HG03354 (cell line): ENCODE results near the gene LIN28B.
"Not testable (repeated sequence)": the region's sequence is repeated elsewhere in the genome, so short reads cannot be mapped to it uniquely, and the experiment has no call there.

Source experiments
- ATAC-seq: cut with Tn5 transposase; IDR thresholded peaks from one replicate; pipeline ENCODE4 v1.9.1; 2021; ENCODE audit warnings: mild to moderate bottlenecking; ENCODE audit not compliant: unreplicated experiment, poor library complexity, severe bottlenecking

LIN28B gene

GRCh38 chr6:104955491-104955890 is 1.4 kb upstream of the LIN28B start:
- ATAC-seq, result no peak

- ATAC-seq, result no peak
These were observed 778 bp upstream of the LIN28B start for GRCh38 chr6:104955927-104956730.

GRCh38 chr6:104957301-104958177 is 632 bp downstream of the LIN28B start:
- ATAC-seq, result no peak

- no peak for ATAC-seq
These were observed 1.5 kb downstream of the LIN28B start for GRCh38 chr6:104958178-104959025.

DNA sequence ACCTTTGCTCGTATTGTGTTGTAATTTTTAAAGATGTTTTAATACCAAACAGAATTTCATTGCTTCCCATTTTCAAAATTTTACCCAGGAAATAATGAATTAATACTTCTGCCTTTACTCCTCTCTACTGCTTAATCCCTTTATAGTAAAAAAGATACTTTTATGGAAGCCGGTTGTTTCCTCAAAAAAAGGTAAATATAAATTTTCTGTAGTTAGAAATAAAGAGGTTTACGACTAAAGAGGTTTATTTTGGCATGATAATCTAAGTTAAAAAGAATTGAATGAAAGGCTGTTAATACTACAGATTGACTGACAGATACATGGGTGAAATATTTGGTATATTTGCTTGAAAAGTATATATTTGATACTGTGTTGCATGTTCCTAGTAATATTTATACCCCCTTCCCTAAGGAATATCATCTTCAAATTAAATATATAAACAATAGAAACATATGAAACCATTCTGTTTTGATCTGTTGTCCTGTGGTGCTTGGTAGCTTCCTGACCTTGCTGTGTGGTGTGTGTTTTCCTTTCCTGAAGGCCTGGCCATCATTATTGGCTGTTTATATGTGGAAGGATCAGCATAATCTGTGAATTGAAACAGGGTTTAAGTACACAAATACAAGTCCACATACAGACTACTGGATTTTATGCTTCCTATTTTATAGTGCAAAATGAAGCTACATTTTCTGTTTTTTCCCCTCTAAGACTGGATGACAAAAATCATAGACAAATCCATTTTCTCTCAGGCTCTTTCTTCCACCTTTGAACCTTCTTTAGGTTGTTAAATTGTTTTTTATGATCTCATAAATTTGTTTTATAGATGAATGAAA is 2.3 kb downstream of the LIN28B start:
- no peak for ATAC-seq

DNA sequence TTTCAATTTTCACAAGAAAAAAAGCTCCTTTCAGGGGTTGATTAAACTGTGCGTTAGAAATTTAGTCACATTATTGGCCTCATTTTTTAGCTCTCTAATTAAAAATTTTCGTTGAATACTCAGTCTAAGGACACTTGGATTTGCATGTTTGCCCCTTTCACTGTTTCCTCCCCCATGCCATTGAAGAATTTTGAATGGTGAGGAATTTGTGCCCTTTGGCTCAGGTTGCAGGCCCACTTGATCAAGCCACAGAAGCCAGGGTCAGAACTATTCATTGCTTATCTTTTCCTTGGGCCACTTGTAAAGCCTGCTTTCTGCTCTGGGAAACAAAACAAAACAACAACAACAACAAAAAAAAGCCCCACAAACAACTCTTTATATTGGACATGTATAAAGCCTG is 12.2 kb downstream of the LIN28B start:
- ATAC-seq, result no peak

DNA sequence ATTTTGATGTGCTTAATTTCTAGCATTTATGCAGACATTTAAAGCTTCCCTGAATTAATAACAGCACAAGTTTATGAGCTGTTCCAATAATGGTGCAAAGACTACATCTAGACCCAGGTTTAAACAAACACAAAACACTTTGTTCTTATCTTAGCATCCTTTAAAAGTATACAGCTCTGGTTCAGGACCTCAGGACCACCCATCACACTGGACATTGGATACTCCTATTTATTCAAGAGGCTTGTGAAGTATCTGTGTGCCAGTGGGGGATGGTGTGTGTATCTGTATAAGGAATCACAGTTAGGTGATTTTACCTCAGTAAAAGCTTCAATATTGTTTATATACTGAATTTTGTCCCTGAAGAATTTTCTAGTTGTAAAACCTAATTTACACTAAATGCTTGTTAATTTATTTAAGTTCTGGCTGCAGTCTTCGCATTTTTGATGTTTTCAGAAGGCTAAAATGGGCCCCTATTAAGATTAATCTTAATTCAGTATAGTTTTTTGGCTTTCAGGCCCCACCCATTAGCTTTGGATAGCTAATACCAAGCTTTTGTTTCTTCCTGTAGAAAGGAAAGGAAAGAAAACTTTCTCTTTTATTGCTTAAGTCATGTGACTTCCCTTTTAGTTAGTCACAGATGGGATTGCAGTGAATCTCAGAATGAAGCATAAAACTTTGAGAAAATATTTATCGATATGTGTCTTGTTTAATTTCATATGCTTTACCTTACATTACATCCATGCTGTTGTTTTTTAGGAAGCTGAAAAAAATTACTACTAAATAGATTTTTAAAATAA is 13.1 kb downstream of the LIN28B start:
- ATAC-seq, result no peak

- no peak for ATAC-seq
These were observed 16.5 kb downstream of the LIN28B start for GRCh38 chr6:104973404-104973803.

GRCh38 chr6:104983296-104983695 is 26.4 kb downstream of the LIN28B start:
- no peak for ATAC-seq

GRCh38 chr6:104983776-104984175 is 26.9 kb downstream of the LIN28B start:
- no peak for ATAC-seq

DNA sequence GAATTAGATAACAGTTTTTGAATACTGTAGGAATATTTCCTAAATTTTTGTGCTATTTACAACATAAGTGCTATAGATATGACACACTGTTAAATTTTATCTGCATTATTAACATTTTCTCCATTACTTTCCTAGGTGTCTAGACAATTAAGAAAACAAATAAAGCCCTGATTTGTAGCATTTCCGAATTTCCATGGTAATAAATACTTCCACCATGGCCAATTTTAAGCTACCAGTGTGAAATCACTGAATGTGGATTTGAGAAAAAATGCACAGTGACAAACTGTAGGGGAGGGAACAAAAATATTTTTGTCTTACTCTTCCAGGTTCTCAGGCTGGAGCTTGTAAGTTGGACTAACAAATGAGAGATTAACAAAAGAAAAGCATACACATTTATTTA is 27.9 kb downstream of the LIN28B start:
- ATAC-seq, result no peak

DNA sequence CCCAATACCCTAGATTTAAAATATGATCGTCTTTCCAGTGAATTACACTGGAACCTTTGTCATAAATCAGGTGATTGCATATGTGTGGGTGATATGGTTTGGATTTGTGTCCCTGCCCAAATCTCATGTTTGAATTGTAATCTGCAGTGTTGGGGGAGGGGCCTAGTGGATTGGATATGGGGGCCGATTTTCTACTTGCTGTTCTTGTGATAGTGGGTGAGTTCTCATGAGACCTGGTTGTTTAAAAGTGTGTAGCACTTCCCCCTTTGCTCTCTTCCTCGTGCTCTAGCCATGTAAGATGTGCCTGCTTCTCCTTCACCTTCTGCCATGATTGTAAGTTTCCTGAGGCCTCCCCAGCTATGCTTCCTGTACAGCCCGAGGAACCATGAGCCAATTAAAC is 29.0 kb downstream of the LIN28B start:
- ATAC-seq, result not testable (repeated sequence)

DNA sequence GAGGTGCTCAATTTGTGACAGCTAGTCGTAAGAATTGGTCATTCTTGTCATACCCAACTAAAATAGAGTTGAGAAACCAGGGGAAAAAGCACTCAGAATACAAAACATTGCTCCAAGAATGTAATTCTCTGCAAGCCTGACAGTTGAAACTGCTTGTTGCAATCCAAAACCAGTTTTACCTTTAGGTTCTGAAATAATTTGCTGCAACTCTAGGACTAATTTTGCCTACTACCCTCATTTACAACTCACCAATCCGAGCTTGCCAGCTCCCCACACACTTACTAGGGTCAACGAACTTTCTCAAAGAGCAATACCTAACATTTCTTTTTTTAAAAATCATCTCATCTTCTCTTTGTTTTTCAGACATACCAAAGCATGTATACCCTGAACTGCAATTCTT is 29.7 kb downstream of the LIN28B start:
- no peak for ATAC-seq

GRCh38 chr6:104987218-104987617 is 30.3 kb downstream of the LIN28B start:
- ATAC-seq, result no peak

- no peak for ATAC-seq
These were observed 33.2 kb downstream of the LIN28B start for GRCh38 chr6:104990085-104990484.

DNA sequence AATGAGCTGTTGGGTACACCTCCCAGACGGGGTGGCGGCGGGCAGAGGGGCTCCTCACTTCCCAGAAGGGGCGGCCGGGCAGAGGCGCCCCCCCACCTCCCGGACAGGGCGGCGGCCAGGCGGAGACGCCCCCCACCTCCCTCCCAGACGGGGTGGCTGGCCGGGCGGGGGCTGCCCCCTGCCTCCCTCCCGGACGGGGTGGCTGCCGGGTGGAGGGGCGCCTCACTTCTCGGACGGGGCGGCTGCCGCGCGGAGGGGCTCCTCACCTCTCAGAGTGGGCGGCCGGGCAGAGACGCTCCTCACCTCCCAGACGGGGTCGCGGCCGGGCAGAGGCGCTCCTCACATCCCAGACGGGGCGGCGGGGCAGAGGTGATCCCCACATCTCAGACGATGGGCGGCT is 34.2 kb downstream of the LIN28B start:
- ATAC-seq, result not testable (repeated sequence)

- ATAC-seq, result not testable (repeated sequence)
These were observed 36.7 kb downstream of the LIN28B start for GRCh38 chr6:104993576-104993975.

DNA sequence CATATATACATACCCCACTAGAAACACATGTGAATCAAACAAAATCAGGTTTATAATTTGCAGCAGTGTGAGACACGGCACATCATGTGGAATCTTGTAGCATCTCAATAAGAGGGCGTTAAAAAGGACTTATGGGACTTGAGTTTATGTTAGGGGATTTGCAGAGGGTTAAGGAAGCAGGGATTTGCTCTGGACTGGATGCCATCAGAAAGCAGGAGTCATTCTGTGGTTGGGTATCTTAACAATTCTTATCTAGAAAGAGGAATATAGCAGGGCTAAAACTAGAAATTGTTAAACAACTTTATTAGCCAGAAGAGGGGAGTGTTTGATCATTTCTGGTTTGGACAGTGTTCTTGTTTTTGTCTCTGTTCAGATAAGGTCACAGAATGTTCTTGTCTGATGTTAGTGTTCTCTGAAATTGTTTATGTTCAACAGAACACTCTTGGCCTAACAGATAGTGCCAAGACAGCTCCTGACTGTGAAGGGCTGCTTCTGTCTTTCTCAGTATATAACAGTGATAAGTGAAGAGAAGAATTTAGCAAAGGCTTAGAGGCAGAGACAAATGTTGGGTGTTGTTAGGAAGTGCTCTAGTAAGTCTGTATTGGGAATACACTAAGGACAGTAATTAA is 39.2 kb downstream of the LIN28B start:
- ATAC-seq, result no peak
